ENCODE data around the gene CCDC185. TPM values are rescaled to one million over a fixed set of nuclear protein-coding genes. Genes with fewer than 3 reads are reported as not detected.

CCDC185 gene
- polyA plus RNA-seq, 1 experiment, result not detected

- Histone ChIP-seq H3K27me3 (ENCODE audit: control insufficient read depth, insufficient read depth, low read length) (peaks cover 34% of the 10 kb centered on the region), H3K9me3 (ENCODE audit: control insufficient read depth, insufficient read depth, low read length) (no peaks in the 10 kb centered on the region), H3K27ac (ENCODE audit: low read depth, low read length) (no peak overlapping the region), H3K4me3 (ENCODE audit: low read depth, low read length) (no peak overlapping the region)
- ChIA-PET CTCF (no interaction called here), POLR2A (no interaction called here)
- no peak for TF ChIP-seq CTCF (IDR thresholded peaks at IDR 0.05; ENCODE audit: low read depth, low read length)
- DNase-seq (ENCODE audit: low read depth, low spot score), result no peak
Measured at GRCh38 chr1:223347583-223347982, 45.6 kb upstream of the CCDC185 start.

- DNase-seq (ENCODE audit: low read depth, low spot score), result no peak
- ChIA-PET POLR2A (no interaction called here), CTCF (no interaction called here)
- Histone ChIP-seq H3K27me3 (ENCODE audit: control insufficient read depth, insufficient read depth, low read length) (peaks cover 37% of the 10 kb centered on the region), H3K9me3 (ENCODE audit: control insufficient read depth, insufficient read depth, low read length) (no peaks in the 10 kb centered on the region), H3K4me3 (ENCODE audit: low read depth, low read length) (no peak overlapping the region), H3K27ac (ENCODE audit: low read depth, low read length) (no peak overlapping the region)
- no peak for TF ChIP-seq CTCF (IDR thresholded peaks at IDR 0.05; ENCODE audit: low read depth, low read length)
Measured at GRCh38 chr1:223348439-223348838, 44.8 kb upstream of the CCDC185 start.

GRCh38 chr1:223349241-223349640 is 44.0 kb upstream of the CCDC185 start:
- Histone ChIP-seq H3K9me3 (ENCODE audit: control insufficient read depth, insufficient read depth, low read length) (no peaks in the 10 kb centered on the region), H3K27ac (ENCODE audit: low read depth, low read length) (no peak overlapping the region), H3K27me3 (ENCODE audit: control insufficient read depth, insufficient read depth, low read length) (peaks cover 44% of the 10 kb centered on the region), H3K4me3 (ENCODE audit: low read depth, low read length) (no peak overlapping the region)
- ChIA-PET CTCF (no interaction called here), POLR2A (no interaction called here)
- DNase-seq (ENCODE audit: low read depth, low spot score), result no peak
- no peak for TF ChIP-seq CTCF (IDR thresholded peaks at IDR 0.05; ENCODE audit: low read depth, low read length)

GRCh38 chr1:223350361-223350908 is 42.8 kb upstream of the CCDC185 start:
- POLR2A ChIA-PET, result no interaction called here
- no peak overlapping the region for H3K27ac ChIP-seq (ENCODE audit: low read depth, low read length)
- CTCF ChIA-PET, result no interaction called here
- H3K9me3 ChIP-seq (ENCODE audit: control insufficient read depth, insufficient read depth, low read length), result no peaks in the 10 kb centered on the region
- H3K4me3 ChIP-seq (ENCODE audit: low read depth, low read length), result no peak overlapping the region
- no peak for TF ChIP-seq CTCF (IDR thresholded peaks at IDR 0.05; ENCODE audit: low read depth, low read length)
- no peak for DNase-seq (ENCODE audit: low read depth, low spot score)
- H3K27me3 ChIP-seq (ENCODE audit: control insufficient read depth, insufficient read depth, low read length), result peaks cover 47% of the 10 kb centered on the region

GRCh38 chr1:223352944-223353343 is 40.3 kb upstream of the CCDC185 start:
- DNase-seq (ENCODE audit: low read depth, low spot score), result no peak
- no peaks in the 10 kb centered on the region for H3K9me3 ChIP-seq (ENCODE audit: control insufficient read depth, insufficient read depth, low read length)
- peaks cover 54% of the 10 kb centered on the region for H3K27me3 ChIP-seq (ENCODE audit: control insufficient read depth, insufficient read depth, low read length)
- ChIA-PET POLR2A (no interaction called here), CTCF (no interaction called here)
- no peak overlapping the region for H3K4me3 ChIP-seq (ENCODE audit: low read depth, low read length)
- TF ChIP-seq CTCF (IDR thresholded peaks at IDR 0.05; ENCODE audit: low read depth, low read length), result no peak
- H3K27ac ChIP-seq (ENCODE audit: low read depth, low read length), result no peak overlapping the region

Data from AG04450 (cell line).